ENCODE measurements around the gene PDE4D.

- TF ChIP-seq CTCF (conservative IDR thresholded peaks at IDR 0.05; ENCODE audit: low read depth, low read length) (peak; percentile 55), EZH2 (IDR thresholded peaks at IDR 0.05; ENCODE audit: borderline replicate concordance, low read depth, low read length, poor library complexity, severe bottlenecking) (no peak)
These were observed 387.1 kb downstream of the PDE4D start for GRCh38 chr5:59506285-59506877.
